WERI-Rb-1 (cell line): ENCODE measurements around the gene CDC20.

Source experiments
- DNase-seq: peaks from one replicate; pipeline ENCODE4 v3.0.0-alpha.2; 2020
- H3K27ac ChIP-seq: fragments of 250-450 bp; sonication (Bioruptor Pico); 2 replicates; pipeline ENCODE4 v1.5.1; 2020; ENCODE audit warnings: mild to moderate bottlenecking, moderate library complexity
- H3K27me3 ChIP-seq: fragments of 250-450 bp; sonication (Bioruptor Pico); 2 replicates; pipeline ENCODE4 v1.5.1; 2021; ENCODE audit warnings: mild to moderate bottlenecking, low read depth, moderate library complexity; ENCODE audit not compliant: insufficient read depth, severe bottlenecking
- H3K36me3 ChIP-seq: fragments of 250-450 bp; sonication (Bioruptor Pico); 2 replicates; pipeline ENCODE4 v1.5.1; 2020; ENCODE audit warnings: mild to moderate bottlenecking, moderate library complexity
- H3K4me3 ChIP-seq: 2 replicates; pipeline ENCODE4 v1.5.1; 2011; ENCODE audit warnings: low read depth, mild to moderate bottlenecking, control low read depth, low read length
- H3K9me3 ChIP-seq: fragments of 250-450 bp; sonication (Bioruptor Pico); 2 replicates; pipeline ENCODE4 v1.5.1; 2021; ENCODE audit warnings: mild to moderate bottlenecking, moderate library complexity; ENCODE audit not compliant: severe bottlenecking
- CTCF ChIP-seq: IDR thresholded peaks from 2 replicates; pipeline ENCODE4 v1.5.1; 2011; ENCODE audit warnings: low read depth, mild to moderate bottlenecking, control low read depth, inconsistent platforms, low read length

CDC20 gene

GRCh38 chr1:43313771-43314170, 45.0 kb upstream of the CDC20 start:
- H3K4me3 ChIP-seq, result no peak overlapping the region
- no peaks in the 10 kb centered on the region for H3K9me3 ChIP-seq
- no peak overlapping the region for H3K27ac ChIP-seq
- DNase-seq, result no peak
- H3K36me3 ChIP-seq, result no peaks in the 10 kb centered on the region
- no peaks in the 10 kb centered on the region for H3K27me3 ChIP-seq
- no peak for TF ChIP-seq CTCF

- Histone ChIP-seq H3K9me3 (no peaks in the 10 kb centered on the region), H3K27ac (no peak overlapping the region), H3K4me3 (no peak overlapping the region), H3K27me3 (no peaks in the 10 kb centered on the region), H3K36me3 (no peaks in the 10 kb centered on the region)
- TF ChIP-seq CTCF, result no peak
- DNase-seq, result no peak
Measured at GRCh38 chr1:43314233-43314632, 44.5 kb upstream of the CDC20 start.

- H3K4me3 ChIP-seq, result no peak overlapping the region
- no peak overlapping the region for H3K27ac ChIP-seq
- DNase-seq, result no peak
- H3K36me3 ChIP-seq, result no peaks in the 10 kb centered on the region
- H3K9me3 ChIP-seq, result no peaks in the 10 kb centered on the region
- no peak for TF ChIP-seq CTCF
- H3K27me3 ChIP-seq, result no peaks in the 10 kb centered on the region
Measured at GRCh38 chr1:43315481-43315880, 43.3 kb upstream of the CDC20 start.

- Histone ChIP-seq H3K27ac (no peak overlapping the region), H3K4me3 (no peak overlapping the region), H3K27me3 (no peaks in the 10 kb centered on the region), H3K36me3 (no peaks in the 10 kb centered on the region), H3K9me3 (no peaks in the 10 kb centered on the region)
- TF ChIP-seq CTCF, result no peak
- no peak for DNase-seq
Measured at GRCh38 chr1:43315963-43316737, 42.6 kb upstream of the CDC20 start.

GRCh38 chr1:43316738-43317520, 41.9 kb upstream of the CDC20 start:
- Histone ChIP-seq H3K4me3 (no peak overlapping the region), H3K27me3 (no peaks in the 10 kb centered on the region), H3K36me3 (no peaks in the 10 kb centered on the region), H3K27ac (no peak overlapping the region), H3K9me3 (no peaks in the 10 kb centered on the region)
- no peak for DNase-seq
- TF ChIP-seq CTCF, result 0 out of 2 replicates have a peak, but pooled peaks have one; percentile 23
